ENCODE results near the gene SPACA9. TPM values are rescaled to one million over a fixed set of nuclear protein-coding genes. Genes with fewer than 3 reads are reported as not detected.

The SPACA9 gene
- total RNA-seq, 1 donor from 2014 or later: 3.9 TPM

GRCh38 chr9:132939169-132939568, 60.5 kb downstream of the SPACA9 start:
- no peaks in the 10 kb centered on the region for H3K36me3 Mint-ChIP-seq (ENCODE audit: low read depth, unreplicated experiment)
- H3K27me3 Mint-ChIP-seq (ENCODE audit: low read depth, unreplicated experiment): no peaks in the 10 kb centered on the region
- no peak overlapping the region for H3K27ac ChIP-seq (ENCODE audit: low read depth, low read length)
- H4K20me1 ChIP-seq (ENCODE audit: insufficient read depth, low read length): peaks cover 86% of the 10 kb centered on the region
- no peak for FAIRE-seq
- H3K4me2 ChIP-seq (ENCODE audit: low read length): no peak overlapping the region
- H3K9ac ChIP-seq (ENCODE audit: low read length): no peak overlapping the region
- no peak for DNase-seq (ENCODE audit: low read depth)
- no peaks in the 10 kb centered on the region for H3K36me3 ChIP-seq (ENCODE audit: insufficient read depth, low read length)
- peaks cover 14% of the 10 kb centered on the region for H3K4me1 Mint-ChIP-seq (ENCODE audit: low read depth, unreplicated experiment)
- peaks cover 8% of the 10 kb centered on the region for H3K4me1 ChIP-seq (ENCODE audit: insufficient read depth, low read length)
- H2AFZ ChIP-seq (ENCODE audit: low read depth, low read length): no peak overlapping the region
- H3K79me2 ChIP-seq (ENCODE audit: insufficient read depth, low read length): peaks cover 91% of the 10 kb centered on the region
- no peak overlapping the region for H3K27ac Mint-ChIP-seq (ENCODE audit: unreplicated experiment)
- no peaks in the 10 kb centered on the region for H3K9me3 Mint-ChIP-seq (ENCODE audit: unreplicated experiment)
- no peak overlapping the region for H3K4me3 ChIP-seq (ENCODE audit: insufficient read depth, low read depth, low read length)
- H3K9me3 ChIP-seq (ENCODE audit: insufficient read depth, low read depth, low read length): no peaks in the 10 kb centered on the region
- TF ChIP-seq CTCF (IDR thresholded peaks at IDR 0.05; ENCODE audit: insufficient read depth, low read depth, low read length) (no peak), EZH2 (IDR thresholded peaks at IDR 0.05; ENCODE audit: insufficient read depth, low read length) (no peak)
- no peaks in the 10 kb centered on the region for H3K27me3 ChIP-seq (ENCODE audit: insufficient read depth, low read length)
- no peak overlapping the region for H3K4me3 Mint-ChIP-seq (ENCODE audit: unreplicated experiment)

Other genes with a start within 250 kb of the SPACA9 start
- 20.2 and 20.5 TPM in 2 replicates for gene DDX31, start 208.9 kb upstream of the SPACA9 start, total RNA-seq
- gene GTF3C4, start 208.4 kb upstream of the SPACA9 start, total RNA-seq: 27.3 and 27.9 TPM in 2 replicates
- gene AK8, start 614 bp upstream of the SPACA9 start, total RNA-seq: 0.27 and 0.84 TPM in 2 replicates
- gene TSC1, start 65.7 kb downstream of the SPACA9 start, total RNA-seq: 45.5 and 50.6 TPM in 2 replicates
- gene GFI1B, start 99.8 kb downstream of the SPACA9 start, total RNA-seq: not detected in 2 replicates
- 46.4 and 49.9 TPM in 2 replicates for gene GTF3C5, start 152.1 kb downstream of the SPACA9 start, total RNA-seq
- gene CEL, start 183.1 kb downstream of the SPACA9 start, total RNA-seq: 2.3 and 3.4 TPM in 2 replicates
- 41.2 and 46.6 TPM in 2 replicates for gene RALGDS, start 242.3 kb downstream of the SPACA9 start, total RNA-seq